ENCODE data around the gene RIPOR3. TPM values are rescaled to one million over a fixed set of nuclear protein-coding genes. Genes with fewer than 3 reads are reported as not detected.
"Not testable (repeated sequence)": the region's sequence is repeated elsewhere in the genome, so short reads cannot be mapped to it uniquely, and the experiment has no call there.

RIPOR3 gene
- total RNA-seq, 1 experiment from 2014 or later = 0.47 TPM

DNA sequence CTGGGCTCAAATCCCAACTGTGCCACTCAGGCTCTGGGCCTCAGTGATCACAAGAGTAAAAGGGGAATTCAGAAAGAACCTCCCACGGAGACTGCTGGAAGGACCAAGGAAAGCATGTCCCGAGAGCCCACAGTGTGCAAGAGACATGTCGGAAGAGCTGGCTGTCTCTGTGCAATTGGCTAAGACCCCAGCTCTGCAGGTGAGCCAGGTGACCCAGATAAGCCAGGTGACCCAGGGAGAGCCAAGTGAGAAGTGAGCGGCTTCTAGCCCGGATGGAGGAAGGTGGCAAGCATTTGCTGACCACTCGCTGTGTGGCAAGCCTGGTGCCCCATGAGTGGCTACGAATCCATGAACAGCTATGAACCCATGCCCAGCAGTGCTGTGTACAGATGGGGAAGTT lies 59.1 kb downstream of the RIPOR3 start:
- in situ Hi-C loops (cut with HindIII; ENCODE audit: low pct_unique_long_range_greater_than_20kb, low sequenced_read_pairs) = no loop called here
- DNase-seq (ENCODE audit: low read depth) = no peak

DNA sequence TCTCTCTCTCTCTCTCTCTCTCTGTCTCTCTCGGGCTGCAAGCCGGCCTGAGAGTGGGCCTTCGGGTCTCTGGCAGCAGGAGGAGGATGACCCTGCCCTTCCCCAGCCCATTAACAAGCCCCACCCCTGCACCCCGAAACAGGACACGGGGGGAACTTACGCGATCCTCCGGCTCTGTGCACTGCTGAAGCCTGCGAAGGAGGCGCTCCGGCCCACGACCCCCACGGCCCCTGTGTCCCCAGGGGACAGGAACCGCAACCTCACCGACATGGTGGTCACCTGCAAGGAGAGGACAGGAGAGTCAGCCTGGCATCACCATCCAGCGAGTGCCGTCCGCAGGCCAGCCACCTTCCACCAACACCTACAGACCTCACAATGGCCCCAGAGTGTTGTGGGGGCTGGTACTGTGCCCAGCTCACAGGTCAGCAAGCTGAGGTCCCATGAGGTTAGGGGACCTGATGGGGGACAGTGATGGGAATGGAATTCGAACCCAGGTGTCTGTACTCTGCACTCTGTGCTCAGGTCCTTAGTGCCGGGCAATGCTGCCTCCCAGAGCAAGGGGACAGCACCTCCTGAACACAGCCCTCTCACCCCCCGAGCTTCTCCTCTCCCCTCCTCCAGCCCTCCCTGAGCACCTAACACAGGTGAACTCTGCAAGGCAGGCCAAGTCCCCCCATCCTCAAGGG lies 60.6 kb downstream of the RIPOR3 start:
- DNase-seq (ENCODE audit: low read depth) = no peak
- in situ Hi-C loops (cut with HindIII; ENCODE audit: low pct_unique_long_range_greater_than_20kb, low sequenced_read_pairs) = no loop called here

DNA sequence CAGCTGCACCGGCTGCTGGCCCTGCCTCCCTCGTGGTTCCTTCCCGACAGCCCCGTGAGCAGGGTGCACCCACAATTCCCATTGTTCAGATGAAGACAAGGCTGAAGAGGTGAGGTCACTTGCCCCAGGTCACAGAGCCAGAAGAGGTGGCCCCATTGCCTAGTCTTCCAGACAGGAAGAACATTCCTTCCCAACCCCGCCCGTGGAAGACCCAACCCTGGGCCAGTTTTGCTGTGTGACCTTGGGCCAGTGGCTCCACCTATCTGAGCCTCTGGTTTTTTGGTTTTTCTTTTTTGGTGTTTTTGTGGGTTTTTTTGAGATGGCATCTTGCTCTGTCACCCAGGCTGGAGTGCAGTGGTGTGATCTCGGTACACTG lies 61.7 kb downstream of the RIPOR3 start:
- no peak for DNase-seq (ENCODE audit: low read depth)
- in situ Hi-C loops (cut with HindIII; ENCODE audit: low pct_unique_long_range_greater_than_20kb, low sequenced_read_pairs) = loop anchor here (10.0 kb wide), 1 partner anchor 105 kb away; the partner anchor contains the start of gene PARD6B

DNA sequence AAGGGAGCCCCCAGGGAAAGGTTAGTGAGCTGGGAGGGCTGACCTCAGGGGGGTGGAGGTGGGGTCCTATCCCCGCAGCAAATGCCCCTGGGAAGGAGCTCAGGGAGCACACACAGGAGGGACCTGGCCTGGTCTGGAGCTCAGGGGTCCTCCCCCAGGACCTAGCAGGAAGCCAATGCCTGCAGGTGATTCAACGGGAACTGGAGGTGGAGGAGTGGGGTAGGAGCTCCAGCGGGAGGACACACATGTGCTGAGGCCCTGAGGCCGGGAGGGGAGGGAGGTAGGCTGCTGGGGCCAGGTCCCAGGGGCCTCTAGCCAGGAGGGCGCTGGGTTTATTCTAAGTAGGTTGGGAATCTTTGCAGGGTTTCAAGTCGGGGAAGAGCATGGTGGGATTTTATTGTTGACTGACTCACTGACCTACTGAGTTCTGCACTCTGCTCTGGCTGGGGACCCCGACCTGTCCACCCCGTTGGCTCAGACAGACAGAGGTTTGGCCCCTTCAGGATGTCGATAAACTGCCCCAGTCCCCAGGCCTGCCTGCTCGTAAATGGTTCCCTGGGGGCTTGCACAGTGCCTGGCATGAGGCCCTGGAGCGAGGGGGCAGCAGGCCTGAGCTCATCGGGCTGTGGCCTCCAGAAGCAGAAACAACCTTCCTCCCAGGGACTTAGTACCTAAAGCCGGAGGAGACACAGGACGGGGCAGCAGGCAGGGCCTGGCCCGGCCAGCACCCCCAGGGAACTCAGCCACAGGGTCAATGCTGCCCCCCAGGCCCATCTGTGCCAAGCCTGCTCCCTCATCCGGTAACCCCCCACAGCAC lies 62.3 kb downstream of the RIPOR3 start:
- in situ Hi-C loops (cut with HindIII; ENCODE audit: low pct_unique_long_range_greater_than_20kb, low sequenced_read_pairs) = loop anchor here (10.0 kb wide), 1 partner anchor 106 kb away; the partner anchor contains the start of gene PARD6B

DNA sequence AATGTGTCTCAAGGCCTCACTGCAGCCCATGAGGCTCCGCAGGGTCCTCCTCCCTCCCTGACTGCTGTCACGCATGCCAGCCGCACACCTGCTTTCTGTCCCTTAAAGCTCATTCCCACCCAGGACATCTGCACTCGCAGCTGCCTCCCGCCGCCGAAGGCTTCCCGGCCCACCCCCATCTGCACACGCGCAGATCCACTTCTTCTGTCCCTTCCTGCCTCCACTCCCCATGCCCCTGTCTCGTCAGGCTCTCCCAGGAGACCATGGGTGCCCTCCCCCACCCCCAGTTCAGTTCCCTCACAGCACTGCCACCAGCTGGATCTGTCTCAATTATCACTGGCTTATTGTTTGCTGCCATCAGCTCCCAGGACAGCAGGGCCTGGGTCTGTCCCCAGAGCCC lies 63.0 kb downstream of the RIPOR3 start:
- in situ Hi-C loops (cut with HindIII; ENCODE audit: low pct_unique_long_range_greater_than_20kb, low sequenced_read_pairs) = loop anchor here (10.0 kb wide), 1 partner anchor 106 kb away; the partner anchor contains the start of gene PARD6B
- no peak for DNase-seq (ENCODE audit: low read depth)

More for the DNA sequence above, 62.3 kb downstream of the RIPOR3 start:
- DNase-seq (ENCODE audit: low read depth) = no peak

DNA sequence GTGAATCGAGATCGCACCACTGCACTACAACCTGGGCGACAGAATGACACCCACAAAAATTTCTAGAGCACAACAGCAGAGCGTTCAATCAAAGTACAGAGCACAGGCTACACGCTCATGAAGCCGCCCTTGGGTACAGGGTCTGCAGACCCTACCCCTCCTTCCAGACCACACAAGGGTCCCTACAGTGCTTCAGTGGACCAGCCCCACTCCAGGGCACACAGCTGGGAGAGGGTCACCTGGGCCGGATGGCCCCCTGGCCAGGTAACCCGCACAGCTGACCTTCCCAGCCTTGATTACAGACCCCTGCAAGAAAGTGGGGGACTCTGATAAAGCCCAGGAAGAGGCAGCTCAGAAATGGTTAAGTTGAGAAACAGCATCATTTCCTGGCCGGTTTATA lies 63.6 kb downstream of the RIPOR3 start:
- no peak for DNase-seq (ENCODE audit: low read depth)
- in situ Hi-C loops (cut with HindIII; ENCODE audit: low pct_unique_long_range_greater_than_20kb, low sequenced_read_pairs) = loop anchor here (10.0 kb wide), 1 partner anchor 107 kb away; the partner anchor contains the start of gene PARD6B

DNA sequence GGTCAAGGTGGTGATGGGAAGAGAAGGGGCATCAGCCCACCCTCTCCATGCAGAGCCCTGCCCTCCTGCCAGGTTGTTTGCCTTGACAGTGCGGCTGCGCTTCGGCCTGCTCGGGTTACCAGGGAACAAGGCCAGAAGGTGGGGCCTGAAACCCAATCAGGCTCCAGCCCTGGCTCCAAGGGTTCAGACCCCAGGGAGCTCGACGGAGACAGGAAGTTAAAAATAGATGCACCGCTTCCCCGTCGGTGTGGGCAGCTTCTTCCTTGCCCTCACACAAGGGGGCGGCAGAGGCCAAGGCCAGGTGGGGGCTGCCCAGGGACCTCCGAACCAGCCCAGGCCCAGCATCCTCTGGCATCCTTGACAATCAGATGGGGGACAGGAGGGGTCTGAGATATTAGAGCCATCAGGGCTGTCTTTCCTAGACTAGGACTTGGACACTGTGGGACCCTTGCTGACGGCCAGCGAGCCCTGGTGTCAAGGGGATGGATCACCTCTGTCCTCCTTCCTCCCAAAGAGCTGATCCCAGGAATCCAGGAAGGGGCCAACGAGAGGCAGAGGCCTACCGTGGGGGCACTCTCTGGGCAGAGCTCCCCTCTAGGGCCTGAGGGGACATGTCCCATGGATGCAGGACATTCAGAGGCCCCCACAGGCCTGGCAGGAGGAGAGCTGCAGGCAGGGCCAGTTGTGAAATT lies 65.2 kb downstream of the RIPOR3 start:
- DNase-seq (ENCODE audit: low read depth) = no peak
- in situ Hi-C loops (cut with HindIII; ENCODE audit: low pct_unique_long_range_greater_than_20kb, low sequenced_read_pairs) = loop anchor here (10.0 kb wide), 1 partner anchor 109 kb away; the partner anchor contains the start of gene PARD6B

DNA sequence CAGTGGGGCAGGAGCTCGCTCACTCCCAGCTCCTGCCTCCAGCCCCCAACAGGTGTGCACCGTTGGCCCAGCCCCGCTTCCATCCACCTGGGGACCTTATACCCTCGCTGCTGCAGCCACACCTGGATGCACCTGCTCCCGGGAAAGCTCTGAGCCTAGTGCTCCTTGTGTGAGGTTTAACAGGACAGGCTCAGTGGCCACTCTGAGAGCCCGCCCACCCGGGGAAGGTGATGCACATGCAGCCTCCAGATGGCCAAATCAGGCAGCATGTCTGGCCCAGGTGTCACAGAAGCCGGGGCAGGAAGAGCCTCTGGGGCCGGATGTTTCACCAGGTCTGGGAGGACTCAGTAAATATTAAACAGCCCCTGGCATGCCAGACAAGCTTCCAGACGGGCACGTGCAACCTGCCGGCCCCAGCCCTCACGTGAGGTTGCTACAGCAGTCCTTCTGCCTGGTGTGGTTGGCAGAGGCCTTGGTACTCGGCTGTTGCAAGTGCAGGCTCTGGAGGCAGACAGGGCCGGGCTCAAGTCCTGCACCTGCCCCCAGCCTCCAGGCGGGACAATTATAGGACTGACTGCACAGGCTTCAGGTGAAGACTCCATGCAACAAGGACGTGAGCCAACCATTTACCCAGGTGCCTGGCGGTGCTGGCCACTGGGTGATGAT lies 66.9 kb downstream of the RIPOR3 start:
- DNase-seq (ENCODE audit: low read depth) = no peak
- in situ Hi-C loops (cut with HindIII; ENCODE audit: low pct_unique_long_range_greater_than_20kb, low sequenced_read_pairs) = loop anchor here (10.0 kb wide), 1 partner anchor 110 kb away; the partner anchor contains the start of gene PARD6B

DNA sequence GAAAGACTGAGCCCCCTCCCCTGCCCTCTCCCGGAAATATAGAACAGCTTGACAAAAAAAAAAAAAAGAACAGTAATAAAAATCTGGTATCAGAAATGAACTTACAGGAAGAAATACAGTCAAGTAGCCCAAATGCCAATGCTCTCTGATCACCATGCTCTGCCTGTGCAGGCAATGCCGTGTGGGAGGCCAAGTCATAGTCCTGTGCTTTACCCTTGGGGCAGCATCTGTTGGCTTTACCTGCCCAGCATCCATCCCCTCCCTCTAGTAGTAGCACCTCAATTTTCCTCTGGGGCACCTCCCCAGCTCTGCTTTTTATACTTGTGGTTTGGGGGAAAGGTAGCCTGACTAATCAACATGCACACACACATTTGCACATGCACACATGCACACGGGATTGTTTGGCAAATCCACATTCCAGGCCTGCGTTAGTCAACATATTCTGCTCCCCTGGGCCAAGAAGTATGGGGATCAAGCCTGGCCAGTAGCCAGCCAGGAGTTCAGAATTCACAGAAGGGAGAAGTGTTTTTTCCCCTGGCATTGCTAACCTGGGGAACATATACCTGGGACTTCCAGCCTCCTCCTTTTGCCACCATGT lies 70.2 kb downstream of the RIPOR3 start:
- in situ Hi-C loops (cut with HindIII; ENCODE audit: low pct_unique_long_range_greater_than_20kb, low sequenced_read_pairs) = loop anchor here (10.0 kb wide), 1 partner anchor 114 kb away; the partner anchor contains the start of gene PARD6B
- no peak for DNase-seq (ENCODE audit: low read depth)

DNA sequence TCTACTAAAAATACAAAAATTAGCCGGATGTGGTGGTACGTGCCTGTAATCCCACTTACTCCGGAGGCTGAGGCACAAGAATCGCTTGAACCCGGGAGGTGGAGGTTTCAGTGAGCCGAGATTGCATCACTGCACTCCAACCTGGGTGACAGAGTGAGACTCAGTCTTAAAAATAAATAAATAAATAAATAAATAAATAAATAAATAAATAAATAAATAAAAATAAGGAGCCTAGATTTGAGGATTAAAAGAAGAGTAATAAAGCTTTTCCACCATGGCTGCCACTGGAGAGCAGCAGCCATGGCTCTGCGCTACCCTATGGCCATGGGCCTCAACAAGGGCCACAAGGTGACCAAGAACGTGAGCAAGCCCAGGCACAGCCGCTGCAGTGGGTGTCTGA lies 70.9 kb downstream of the RIPOR3 start:
- DNase-seq (ENCODE audit: low read depth) = not testable (repeated sequence)
- in situ Hi-C loops (cut with HindIII; ENCODE audit: low pct_unique_long_range_greater_than_20kb, low sequenced_read_pairs) = loop anchor here (10.0 kb wide), 1 partner anchor 114 kb away; the partner anchor contains the start of gene PARD6B

DNA sequence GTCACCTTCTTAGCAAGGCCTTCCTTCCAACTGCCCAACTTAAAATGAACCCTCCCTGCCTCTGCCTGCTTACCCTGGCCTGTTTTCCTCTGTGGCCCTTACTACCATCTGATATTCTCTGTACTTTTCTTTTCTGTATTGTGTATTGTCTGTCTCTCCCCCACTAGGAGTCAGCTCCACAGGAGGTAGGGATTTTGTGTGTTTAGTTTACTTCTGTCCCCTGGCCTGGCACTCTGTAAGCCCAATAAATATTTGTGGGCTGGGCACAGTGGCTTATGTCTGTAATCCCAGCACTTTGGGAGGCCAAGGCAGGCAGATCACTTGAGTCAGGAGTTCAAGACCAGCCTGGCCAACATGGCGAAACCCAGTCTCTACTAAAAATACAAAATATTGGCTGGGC lies 72.8 kb downstream of the RIPOR3 start:
- in situ Hi-C loops (cut with HindIII; ENCODE audit: low pct_unique_long_range_greater_than_20kb, low sequenced_read_pairs) = no loop called here
- DNase-seq (ENCODE audit: low read depth) = no peak

DNA sequence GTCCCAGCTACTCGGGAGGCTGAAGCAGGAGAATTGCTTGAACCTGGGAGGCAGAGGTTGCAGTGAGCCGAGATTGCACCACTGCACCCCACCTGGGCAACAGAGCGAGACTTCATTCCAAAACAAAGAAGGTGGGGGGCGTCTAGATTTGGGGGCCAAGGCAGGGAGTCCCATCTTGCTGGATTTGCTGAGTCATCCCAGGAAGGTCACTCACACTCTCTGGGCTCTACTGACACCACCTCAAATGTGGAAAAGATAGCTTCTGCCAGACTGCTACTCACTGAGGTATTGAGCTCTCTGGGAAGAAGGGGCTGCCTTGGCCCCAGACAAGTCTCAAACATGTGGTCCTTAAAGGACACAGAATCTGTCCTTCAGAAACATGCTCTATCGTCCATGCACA lies 74.3 kb downstream of the RIPOR3 start:
- DNase-seq (ENCODE audit: low read depth) = no peak
- in situ Hi-C loops (cut with HindIII; ENCODE audit: low pct_unique_long_range_greater_than_20kb, low sequenced_read_pairs) = no loop called here

DNA sequence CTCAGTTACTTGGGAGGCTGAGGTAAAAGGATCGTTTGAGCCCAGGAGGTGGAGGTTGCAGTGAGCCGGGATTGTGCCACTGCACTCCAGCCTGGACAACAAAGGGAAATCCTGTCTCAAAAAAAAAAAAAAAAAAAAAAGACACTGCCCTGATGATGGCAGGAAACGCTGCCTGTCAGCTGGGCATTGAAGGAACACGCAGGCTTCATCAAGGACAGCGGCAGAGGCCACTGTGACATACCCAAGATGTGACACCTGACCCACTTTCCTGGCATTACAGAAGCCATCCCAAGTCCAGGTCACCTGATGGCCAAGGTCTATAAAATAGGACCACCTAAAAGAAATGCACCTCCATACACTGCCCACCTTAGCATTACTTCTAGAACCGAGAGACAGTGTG lies 75.9 kb downstream of the RIPOR3 start:
- DNase-seq (ENCODE audit: low read depth) = no peak
- in situ Hi-C loops (cut with HindIII; ENCODE audit: low pct_unique_long_range_greater_than_20kb, low sequenced_read_pairs) = no loop called here

DNA sequence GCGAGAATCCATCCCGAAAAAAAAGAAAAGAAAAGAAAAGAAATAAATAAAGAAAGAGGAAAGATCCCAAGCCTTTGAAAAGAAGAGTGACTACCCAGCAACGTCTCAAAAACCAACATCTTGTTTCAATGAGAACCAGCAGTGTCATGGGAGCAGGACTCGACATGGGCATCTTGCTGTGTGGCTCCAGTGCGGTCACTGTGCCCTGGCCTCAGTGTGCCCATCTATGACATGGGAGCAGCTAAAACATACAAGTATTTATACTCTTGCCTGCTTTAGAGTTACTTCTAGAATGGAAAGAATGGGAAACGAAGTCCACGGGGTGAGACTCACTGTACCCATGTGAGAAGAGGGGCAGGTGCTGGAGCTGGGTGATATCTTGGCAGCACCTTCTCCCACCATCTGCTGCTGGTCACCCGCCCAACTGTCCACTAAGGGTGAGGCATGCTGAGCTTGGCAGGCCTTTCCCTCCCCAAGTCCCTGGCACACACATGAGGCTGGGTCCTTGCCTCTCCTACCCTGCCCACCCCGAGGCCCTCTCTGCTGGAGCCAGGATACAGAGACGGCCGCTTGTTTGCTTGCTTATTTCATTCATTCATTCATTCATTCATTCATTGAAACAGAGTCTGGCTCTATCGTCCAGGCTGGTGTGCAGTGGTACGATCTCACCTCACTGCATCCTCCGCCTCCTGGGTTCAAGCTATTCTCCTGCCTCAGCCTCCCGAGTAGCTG lies 77.7 kb downstream of the RIPOR3 start:
- in situ Hi-C loops (cut with HindIII; ENCODE audit: low pct_unique_long_range_greater_than_20kb, low sequenced_read_pairs) = no loop called here
- DNase-seq (ENCODE audit: low read depth) = no peak

DNA sequence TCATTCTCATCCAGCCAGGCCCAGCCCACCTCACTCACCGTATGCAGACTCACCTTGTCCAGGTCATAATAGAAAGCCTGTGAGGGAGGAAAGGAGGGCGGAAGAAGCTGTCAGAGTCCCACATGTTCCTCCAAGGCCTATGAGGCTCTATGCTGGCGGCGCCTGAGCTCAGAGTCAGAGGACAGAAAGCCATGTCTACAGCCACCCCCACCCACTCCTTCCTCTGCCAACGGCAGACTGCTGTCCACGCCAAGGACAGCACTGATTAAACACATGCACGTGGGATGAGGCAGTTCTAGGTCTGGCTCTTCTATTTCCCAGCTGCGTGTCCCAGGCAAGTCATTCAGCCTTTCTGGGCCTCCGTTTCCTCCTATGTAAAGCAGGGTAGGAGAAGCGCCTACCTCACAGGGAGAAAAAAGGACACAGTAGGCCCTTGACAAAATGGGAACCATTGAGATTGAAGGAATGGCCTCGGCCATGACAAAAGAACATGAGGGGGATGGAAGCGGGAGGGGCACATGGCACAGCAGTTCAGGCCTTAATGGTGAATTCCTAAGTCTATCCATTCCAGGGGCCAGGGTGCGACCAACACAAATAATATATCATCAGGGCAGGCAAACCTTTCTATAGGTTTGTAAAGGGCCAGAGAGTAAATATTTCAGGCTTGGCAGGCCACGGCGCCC lies 80.1 kb downstream of the RIPOR3 start:
- in situ Hi-C loops (cut with HindIII; ENCODE audit: low pct_unique_long_range_greater_than_20kb, low sequenced_read_pairs) = no loop called here

DNA sequence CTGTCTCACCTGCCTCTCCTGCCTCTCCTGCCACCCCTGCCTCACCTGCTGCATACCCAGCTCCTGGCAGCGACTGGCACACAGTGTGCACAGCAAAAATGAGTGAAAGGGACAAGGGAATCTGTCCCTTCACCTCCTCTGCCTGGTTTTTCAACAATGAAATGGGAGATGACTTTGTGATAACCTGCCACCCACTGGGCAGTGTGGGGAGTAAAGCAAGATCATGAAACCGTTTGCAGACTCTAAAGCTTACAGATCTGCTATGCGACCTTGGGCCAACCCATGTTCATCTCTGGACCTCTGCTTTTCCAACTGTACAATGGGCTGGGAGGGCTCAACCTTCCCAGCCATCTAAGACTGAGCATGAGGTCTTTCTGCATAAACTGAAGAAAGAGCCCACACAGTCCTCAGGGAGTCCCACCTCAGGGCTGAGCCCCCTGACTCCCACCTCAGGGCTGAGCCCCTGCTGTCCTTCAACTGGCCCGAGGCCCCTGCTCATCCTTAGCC lies 81.1 kb downstream of the RIPOR3 start:
- DNase-seq (ENCODE audit: low read depth) = no peak
- in situ Hi-C loops (cut with HindIII; ENCODE audit: low pct_unique_long_range_greater_than_20kb, low sequenced_read_pairs) = no loop called here

More for the DNA sequence above, 80.1 kb downstream of the RIPOR3 start:
- no peak for DNase-seq (ENCODE audit: low read depth)
